Activated CD8-positive, alpha-beta memory T cell treated with anti-CD3 and anti-CD28 coated beads, Interleukin-2, amount 50 U/mL, for 24 hours (primary cell): ENCODE data around the gene LAMC3.
A peak's percentile ranks its signal among the peaks of the same experiment; 100 is the strongest.

Experiments
- DNase-seq: peaks from one replicate; pipeline ENCODE4 v3.0.0-alpha.2; 2020; ENCODE audit errors: extremely low read depth

Gene LAMC3

DNA sequence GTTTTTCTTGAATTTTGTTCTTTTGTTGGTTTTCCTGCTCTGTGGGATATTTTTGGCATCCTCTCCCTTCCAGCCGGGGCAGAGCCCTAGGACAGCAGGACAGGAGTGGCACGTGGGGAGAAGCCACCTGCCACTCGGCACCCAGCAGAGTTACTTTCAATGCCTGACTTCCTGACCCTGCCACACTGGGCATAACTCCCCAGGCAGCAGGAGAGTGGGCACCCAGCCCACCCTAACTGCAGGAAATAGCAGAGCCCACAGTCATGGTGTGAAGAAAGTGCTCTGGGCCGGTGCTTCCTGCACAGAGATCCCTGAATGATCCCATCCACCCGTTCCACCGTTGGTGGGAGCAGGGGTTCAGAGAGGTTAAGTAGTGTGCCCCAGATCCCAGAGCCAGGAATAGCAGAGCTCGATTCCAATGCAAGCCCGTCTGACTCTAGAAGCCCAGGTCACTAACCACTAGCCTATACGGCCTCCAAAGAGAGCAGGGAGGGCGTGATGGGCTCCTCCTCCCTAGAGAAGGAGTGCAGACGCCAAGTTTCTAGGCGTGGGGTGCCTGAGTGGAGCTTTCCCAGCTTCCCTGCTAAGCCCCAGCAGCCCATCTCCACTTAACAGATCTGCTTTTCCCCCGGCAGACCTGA, 108.3 kb downstream of the LAMC3 start:
- DNase-seq: no peak

DNA sequence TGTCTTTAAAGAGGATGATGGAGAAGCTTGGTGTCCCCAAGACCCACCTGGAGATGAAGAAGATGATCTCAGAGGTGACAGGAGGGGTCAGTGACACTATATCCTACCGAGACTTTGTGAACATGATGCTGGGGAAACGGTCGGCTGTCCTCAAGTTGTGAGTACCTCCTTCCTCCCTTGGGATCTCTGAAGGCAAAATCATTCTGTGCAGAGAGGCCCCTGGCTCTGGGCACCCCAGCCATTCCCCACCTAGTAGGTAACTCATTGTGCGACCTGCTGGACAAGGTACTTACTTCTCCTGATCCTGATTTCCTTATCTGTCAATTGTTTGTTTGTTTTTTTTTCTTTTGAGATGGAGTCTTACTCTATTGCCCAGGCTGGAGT, 108.8 kb downstream of the LAMC3 start:
- DNase-seq: no peak

DNA sequence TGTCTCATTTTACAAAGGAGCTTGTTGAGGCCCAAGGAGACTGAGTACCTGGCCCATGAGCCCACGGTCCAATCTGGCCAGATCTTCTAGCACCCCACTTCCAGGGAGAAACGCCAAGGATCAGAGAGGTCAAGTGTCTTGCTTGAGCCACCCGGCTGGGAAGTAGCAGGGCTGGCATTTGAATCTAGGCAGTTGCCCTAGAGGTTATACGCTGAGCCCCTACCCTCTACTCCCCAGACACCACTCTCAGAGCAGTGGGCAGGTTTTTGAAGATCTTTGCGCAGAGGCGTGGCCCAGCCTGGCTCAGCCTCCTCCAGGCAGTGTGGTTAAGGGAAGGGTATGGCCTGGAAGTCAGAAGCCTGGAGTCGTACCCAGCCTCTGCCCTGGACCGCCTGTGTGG, 110.6 kb downstream of the LAMC3 start:
- no peak for DNase-seq

- DNase-seq: no peak
These were observed 111.8 kb downstream of the LAMC3 start for GRCh38 chr9:131120620-131121228.

- no peak for DNase-seq
These were observed 112.4 kb downstream of the LAMC3 start for GRCh38 chr9:131121346-131121745.

DNA sequence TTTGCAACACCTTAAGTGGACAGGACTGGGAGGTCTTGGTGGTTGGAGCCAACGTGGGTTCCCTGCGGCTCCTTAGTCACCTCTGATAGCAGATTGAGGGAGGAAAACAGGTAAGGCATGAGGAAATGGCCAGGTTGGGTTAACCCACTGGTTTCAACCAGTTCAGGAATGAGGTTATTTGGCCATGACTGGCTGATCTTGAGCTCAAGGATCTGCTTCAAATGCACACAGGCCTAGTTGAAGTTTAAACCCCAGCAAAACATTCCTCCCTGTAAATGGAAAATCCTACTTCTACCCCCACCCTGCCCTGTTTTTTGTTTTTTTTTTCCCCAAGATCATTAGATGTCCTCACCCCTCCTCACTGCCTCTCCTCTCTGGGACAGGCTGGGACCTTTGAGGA, 113.2 kb downstream of the LAMC3 start:
- no peak for DNase-seq

- no peak for DNase-seq
These were observed 116.0 kb downstream of the LAMC3 start for GRCh38 chr9:131125038-131125287.

DNA sequence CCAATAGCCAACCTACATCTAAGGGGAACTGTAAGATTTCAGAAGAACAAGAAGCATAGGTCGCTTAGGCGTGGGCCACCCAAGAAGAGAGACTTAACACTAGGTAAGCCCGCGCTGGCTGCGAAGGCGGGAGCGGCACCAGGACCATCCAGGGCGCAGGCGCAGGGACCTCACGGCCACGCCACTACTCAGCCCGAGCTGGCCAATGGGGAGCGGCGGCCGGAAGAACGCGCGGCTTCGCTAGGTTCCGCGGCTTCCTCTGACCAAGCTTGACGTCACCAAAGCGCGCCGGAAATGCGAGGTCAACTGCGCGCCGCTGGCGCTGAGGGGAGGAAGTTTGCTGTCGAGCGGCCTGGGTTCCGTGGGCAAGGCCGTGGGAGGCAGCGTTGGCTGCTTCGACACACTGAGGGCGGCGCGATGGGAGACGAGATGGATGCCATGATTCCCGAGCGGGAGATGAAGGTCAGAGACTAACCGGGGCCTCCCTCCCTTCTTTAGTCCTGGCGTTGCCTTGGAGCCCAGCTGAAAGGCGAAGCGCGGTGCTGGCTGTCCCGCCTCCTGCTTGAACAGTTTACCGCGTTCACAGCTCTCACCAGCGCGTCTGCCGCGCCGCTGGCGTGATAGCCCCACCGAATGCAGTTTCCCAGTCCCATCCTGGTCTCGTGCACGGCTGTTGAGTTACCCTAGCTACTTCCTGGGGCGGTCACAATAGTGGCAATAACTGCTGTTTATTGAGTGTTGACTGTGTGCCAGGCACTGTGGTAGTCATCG, 116.5 kb downstream of the LAMC3 start, which contains the start of gene NUP214:
Gene NUP214, plus strand, starts transcription at position 299 of the 771 bp plus-strand sequence. Its CDS starts 119 bp downstream, at position 418.
- DNase-seq: peak; percentile 100

GRCh38 chr9:131126059-131126426, 117.1 kb downstream of the LAMC3 start:
- DNase-seq: no peak

- DNase-seq: no peak
These were observed 120.2 kb downstream of the LAMC3 start for GRCh38 chr9:131129183-131129582.

DNA sequence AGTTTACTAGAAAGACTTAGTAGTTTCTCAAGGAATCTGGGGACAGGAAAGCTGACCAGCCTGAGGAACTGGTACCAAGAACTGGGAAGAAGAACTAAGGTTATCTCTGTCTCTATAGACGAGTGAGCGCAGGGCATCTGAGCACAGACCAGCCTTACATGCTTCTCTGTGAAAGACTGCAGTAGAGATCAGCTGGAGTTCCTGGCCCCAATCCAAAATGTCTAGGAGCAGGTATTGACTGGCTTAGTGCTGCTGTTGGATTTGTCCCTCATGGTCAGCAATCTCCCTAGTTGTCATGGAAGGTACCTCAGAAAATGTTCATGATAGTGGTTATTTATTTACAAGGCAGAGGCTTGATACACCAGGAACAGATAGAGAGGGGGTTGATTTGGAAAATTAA, 129.7 kb downstream of the LAMC3 start:
- DNase-seq: no peak

GRCh38 chr9:131140112-131140511, 131.1 kb downstream of the LAMC3 start:
- DNase-seq: no peak

- no peak for DNase-seq
These were observed 131.6 kb downstream of the LAMC3 start for GRCh38 chr9:131140550-131140949.

DNA sequence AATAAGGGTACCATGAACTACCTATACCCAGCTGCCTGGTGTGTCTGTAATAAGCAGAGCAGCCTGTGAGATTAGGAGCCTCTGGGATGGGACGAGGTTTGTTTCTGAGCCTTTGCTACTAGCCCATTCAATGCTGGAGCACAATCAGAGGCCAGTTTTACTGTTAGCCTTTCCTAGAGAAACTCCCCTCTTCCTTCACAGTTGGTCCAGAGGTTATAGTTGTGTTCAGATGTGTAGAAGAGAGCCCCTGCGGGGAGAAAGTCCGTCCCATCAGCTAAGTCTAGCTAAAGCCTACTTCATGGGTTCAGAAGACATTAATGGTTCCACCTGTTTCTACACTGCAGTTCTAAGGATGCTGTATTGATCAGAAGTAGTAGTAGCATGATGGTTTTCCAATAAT, 133.2 kb downstream of the LAMC3 start:
- no peak for DNase-seq
